ENCODE measurements around the gene ADK. TPM values are rescaled to one million over a fixed set of nuclear protein-coding genes. Genes with fewer than 3 reads are reported as not detected.
"Not testable (repeated sequence)": the region's sequence is repeated elsewhere in the genome, so short reads cannot be mapped to it uniquely, and the experiment has no call there.

Gene ADK
- total and polyA plus RNA-seq, 2 experiments from 2014 or later, result 46.7 to 53.7 TPM

DNA sequence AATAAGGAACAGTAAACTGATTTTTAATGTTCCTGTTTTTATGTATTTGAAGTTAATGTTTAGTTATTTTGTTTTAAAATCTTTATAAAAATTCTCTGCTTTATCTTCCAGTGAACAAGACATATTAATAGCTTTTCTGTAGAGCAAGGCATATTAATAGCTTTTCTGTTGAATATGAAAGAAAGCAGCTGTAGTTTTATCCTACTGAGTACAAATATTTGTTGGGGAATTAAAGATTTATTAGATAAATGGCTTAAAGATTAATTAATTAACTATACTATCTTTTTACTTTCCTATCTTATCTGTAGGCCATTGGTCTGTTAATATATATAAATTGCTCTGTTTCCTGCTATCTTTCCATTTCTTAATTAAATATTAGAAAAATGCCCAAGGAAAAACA, 299.6 kb downstream of the ADK start:
- Histone ChIP-seq H3K27me3 (no peaks in the 10 kb centered on the region), H3K27ac (no peak overlapping the region), H2AFZ (no peak overlapping the region), H3K9me3 (ENCODE audit: low read depth) (no peaks in the 10 kb centered on the region), H3K36me3 (replicated peaks; ENCODE audit: insufficient read depth, low read depth) (no peaks in the 10 kb centered on the region), H3K4me2 (no peak overlapping the region), H3K4me1 (ENCODE audit: insufficient read depth) (no peaks in the 10 kb centered on the region), H3K79me2 (no peaks in the 10 kb centered on the region), H4K20me1 (ENCODE audit: insufficient read depth, poor library complexity, severe bottlenecking) (no peaks in the 10 kb centered on the region), H3K9me2 (replicated peaks; ENCODE audit: insufficient read depth) (no peaks in the 10 kb centered on the region), H3K4me3 (no peak overlapping the region)
- no peak for DNase-seq (ENCODE audit: low spot score)
- TF ChIP-seq EZH2 (IDR thresholded peaks at IDR 0.05; ENCODE audit: borderline replicate concordance) (no peak), EZH2phosphoT487 (IDR thresholded peaks at IDR 0.05; ENCODE audit: low read depth, severe bottlenecking, unreplicated experiment) (no peak), CTCF (IDR thresholded peaks at IDR 0.05; ENCODE audit: poor library complexity) (no peak)

GRCh38 chr10:74451127-74451829, 300.3 kb downstream of the ADK start:
- Histone ChIP-seq H3K27me3 (no peaks in the 10 kb centered on the region), H3K4me3 (no peak overlapping the region), H3K4me2 (no peak overlapping the region), H3K9me2 (replicated peaks; ENCODE audit: insufficient read depth) (no peaks in the 10 kb centered on the region), H3K9me3 (ENCODE audit: low read depth) (no peaks in the 10 kb centered on the region), H3K36me3 (replicated peaks; ENCODE audit: insufficient read depth, low read depth) (no peaks in the 10 kb centered on the region), H3K79me2 (no peaks in the 10 kb centered on the region), H3K27ac (no peak overlapping the region), H4K20me1 (ENCODE audit: insufficient read depth, poor library complexity, severe bottlenecking) (no peaks in the 10 kb centered on the region), H2AFZ (no peak overlapping the region), H3K4me1 (ENCODE audit: insufficient read depth) (no peaks in the 10 kb centered on the region)
- no peak for TF ChIP-seq CTCF (IDR thresholded peaks at IDR 0.05; ENCODE audit: poor library complexity)
- no peak for TF ChIP-seq EZH2 (IDR thresholded peaks at IDR 0.05; ENCODE audit: borderline replicate concordance)
- no peak for TF ChIP-seq EZH2phosphoT487 (IDR thresholded peaks at IDR 0.05; ENCODE audit: low read depth, severe bottlenecking, unreplicated experiment)
- 71% methylated on average over 1 of the region's 1 CpG for WGBS (ENCODE audit: low lambda C conversion rate, missing lambda C conversion rate)
- DNase-seq (ENCODE audit: low spot score), result no peak

GRCh38 chr10:74453169-74453568, 302.1 kb downstream of the ADK start:
- H3K9me2 ChIP-seq (replicated peaks; ENCODE audit: insufficient read depth), result no peaks in the 10 kb centered on the region
- H3K36me3 ChIP-seq (replicated peaks; ENCODE audit: insufficient read depth, low read depth), result no peaks in the 10 kb centered on the region
- H4K20me1 ChIP-seq (ENCODE audit: insufficient read depth, poor library complexity, severe bottlenecking), result no peaks in the 10 kb centered on the region
- DNase-seq (ENCODE audit: low spot score), result no peak
- no peak overlapping the region for H2AFZ ChIP-seq
- no peak overlapping the region for H3K4me2 ChIP-seq
- no peak overlapping the region for H3K4me3 ChIP-seq
- no peaks in the 10 kb centered on the region for H3K79me2 ChIP-seq
- H3K9me3 ChIP-seq (ENCODE audit: low read depth), result no peaks in the 10 kb centered on the region
- WGBS (ENCODE audit: low lambda C conversion rate, missing lambda C conversion rate), result 63% methylated on average over 1 of the region's 1 CpG
- TF ChIP-seq EZH2 (IDR thresholded peaks at IDR 0.05; ENCODE audit: borderline replicate concordance) (no peak), EZH2phosphoT487 (IDR thresholded peaks at IDR 0.05; ENCODE audit: low read depth, severe bottlenecking, unreplicated experiment) (no peak), CTCF (IDR thresholded peaks at IDR 0.05; ENCODE audit: poor library complexity) (no peak)
- no peaks in the 10 kb centered on the region for H3K27me3 ChIP-seq
- no peak overlapping the region for H3K27ac ChIP-seq
- no peaks in the 10 kb centered on the region for H3K4me1 ChIP-seq (ENCODE audit: insufficient read depth)

DNA sequence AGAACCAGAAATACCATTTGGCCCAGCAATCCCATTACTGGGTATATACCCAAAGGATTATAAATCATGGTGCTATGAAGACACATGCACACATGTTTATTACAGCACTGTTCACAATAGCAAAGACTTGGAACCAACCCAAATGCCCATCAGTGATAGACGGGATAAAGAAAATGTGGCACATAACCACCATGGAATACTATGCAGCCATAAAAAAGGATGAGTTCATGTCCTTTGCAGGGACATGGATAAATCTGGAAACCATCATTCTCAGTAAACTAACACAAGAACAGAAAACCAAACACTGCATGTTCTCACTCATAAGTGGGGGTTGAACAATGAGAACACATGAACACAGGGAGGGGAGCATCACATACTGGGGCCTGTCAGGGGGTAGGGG, 306.5 kb downstream of the ADK start:
- not testable (repeated sequence) for H3K27ac ChIP-seq; H3K27me3 ChIP-seq; H3K36me3 ChIP-seq (replicated peaks; ENCODE audit: insufficient read depth, low read depth); H3K4me1 ChIP-seq (ENCODE audit: insufficient read depth); H3K9me3 ChIP-seq (ENCODE audit: low read depth); H3K79me2 ChIP-seq; H3K9me2 ChIP-seq (replicated peaks; ENCODE audit: insufficient read depth); DNase-seq (ENCODE audit: low spot score); H2AFZ ChIP-seq; H3K4me2 ChIP-seq; H3K4me3 ChIP-seq; H4K20me1 ChIP-seq (ENCODE audit: insufficient read depth, poor library complexity, severe bottlenecking)
- WGBS (ENCODE audit: low lambda C conversion rate, missing lambda C conversion rate), result 96% methylated on average over 1 of the region's 1 CpG
